Measurements from ENCODE around the gene TMEM259. TPM values are rescaled to one million over a fixed set of nuclear protein-coding genes. Genes with fewer than 3 reads are reported as not detected.

The TMEM259 gene
- total and polyA plus RNA-seq, 2 of the 13 experiments (the other 11 are each of a cell fraction or from before 2014, with no cell fraction given): 64.7 to 164 TPM

DNA sequence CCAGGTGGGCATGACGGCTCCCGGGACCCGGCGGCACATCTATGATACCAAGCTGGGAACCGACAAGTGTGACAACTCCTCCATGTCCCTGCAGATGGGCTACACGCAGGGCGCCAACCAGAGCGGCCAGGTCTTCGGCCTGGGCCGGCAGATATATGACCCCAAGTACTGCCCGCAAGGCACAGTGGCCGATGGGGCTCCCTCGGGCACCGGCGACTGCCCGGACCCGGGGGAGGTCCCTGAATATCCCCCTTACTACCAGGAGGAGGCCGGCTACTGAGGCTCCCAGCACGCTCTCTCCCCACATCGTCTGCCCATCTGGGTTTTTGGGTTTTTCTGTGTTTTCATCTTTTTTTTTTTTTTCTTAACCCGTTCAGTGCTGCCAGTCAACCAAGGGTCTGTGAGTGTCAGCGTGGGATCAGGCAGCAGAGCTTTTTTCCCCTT, 16.7 kb upstream of the TMEM259 start:
- no peak for ATAC-seq
- BruUV-seq (replicated peaks): no TSS peak
- no peak for FAIRE-seq
- intact Hi-C loops (cut with micrococcal nuclease; ENCODE audit: unreplicated experiment) (no loop called here), in situ Hi-C loops (cut with HindIII; ENCODE audit: extremely low pct_ligation_motif_present, low pct_unique_long_range_greater_than_20kb) (no loop called here)
- H3K4me2 ChIP-seq (ENCODE audit: low read depth, low read length): no peak overlapping the region
- ChIA-PET CTCF (ENCODE audit: low intra/inter-chr PET ratio, low total read pairs) (no interaction called here), POLR2A (interaction anchor here (1.1 kb wide), 1 partner anchor 12 kb away, joined by 3 read pairs; no protein-coding TSS in a partner anchor)
- H3K27ac ChIP-seq (ENCODE audit: extremely low read length, insufficient read depth, low read length): no peak overlapping the region
- 93% methylated on average over 19 of the region's 22 CpGs for WGBS (ENCODE audit: low lambda C conversion rate)
- H3K36me3 ChIP-seq (replicated peaks in 1 of 2; ENCODE audit: control insufficient read depth in 1 of 2, insufficient read depth in 2 of 2, low read length in 2 of 2): peaks cover 4 to 23% of the 10 kb centered on the region in 2 experiments; a peak in 4 of 5 replicates
- no peaks in the 10 kb centered on the region for H3K79me2 ChIP-seq (ENCODE audit: insufficient read depth, low read length)
- TF ChIP-seq ZNF773 (CRISPR knock-in tag; IDR thresholded peaks at IDR 0.05; ENCODE audit: borderline replicate concordance): no peak
- TF ChIP-seq RBFOX2 (IDR thresholded peaks at IDR 0.05; ENCODE audit: low read depth, low read length): 0 out of 2 replicates have a peak, but pooled peaks have one; percentile 26
- TF ChIP-seq HNRNPL (IDR thresholded peaks at IDR 0.05; ENCODE audit: low read depth, low read length): 0 out of 2 replicates have a peak, but pooled peaks have one; percentile 47
- no peaks in the 10 kb centered on the region for H3K9me3 ChIP-seq (ENCODE audit: low read length)
- no peak overlapping the region for H2AFZ ChIP-seq (ENCODE audit: low read length)
- DNase-seq (ENCODE audit: low spot score): no peak
- no peak overlapping the region for H3K4me3 ChIP-seq (replicated peaks in 1 of 3; ENCODE audit: insufficient read depth in 1 of 3, low read depth in 2 of 3, low read length in 3 of 3)
- H3K27me3 ChIP-seq (ENCODE audit: control insufficient read depth in 1 of 2, insufficient read depth in 2 of 2, low read length in 2 of 2): no peaks in the 10 kb centered on the region
- no peaks in the 10 kb centered on the region for H4K20me1 ChIP-seq (ENCODE audit: insufficient read depth, low read length)
- no peak overlapping the region for H3K9ac ChIP-seq (ENCODE audit: insufficient read depth, low read depth, low read length)
- peaks cover 25% of the 10 kb centered on the region for H3K4me1 ChIP-seq (ENCODE audit: insufficient read depth, low read length)

DNA sequence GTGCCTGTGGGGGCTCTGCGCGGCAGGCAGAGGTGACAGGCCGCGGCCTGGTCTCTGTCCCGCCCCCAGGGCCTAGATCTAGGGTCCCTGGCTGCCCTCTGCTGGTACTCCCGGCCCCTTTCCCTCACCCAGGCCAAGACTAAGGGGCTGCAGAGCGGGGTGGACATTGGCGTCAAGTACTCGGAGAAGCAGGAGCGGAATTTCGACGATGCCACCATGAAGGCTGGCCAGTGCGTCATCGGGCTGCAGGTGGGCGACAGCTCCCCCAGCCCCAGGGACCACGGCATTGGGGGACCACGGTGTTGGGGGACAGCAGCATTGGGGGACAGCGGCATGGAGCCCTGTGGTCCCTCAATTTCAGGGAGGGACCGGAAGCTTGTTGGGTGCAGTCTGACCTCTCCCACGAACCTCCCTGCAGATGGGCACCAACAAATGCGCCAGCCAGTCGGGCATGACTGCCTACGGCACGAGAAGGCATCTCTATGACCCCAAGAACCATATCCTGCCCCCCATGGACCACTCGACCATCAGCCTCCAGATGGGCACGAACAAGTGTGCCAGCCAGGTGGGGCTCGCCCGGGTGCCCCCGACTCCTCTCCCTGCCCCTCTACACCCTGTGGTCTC, 15.2 kb upstream of the TMEM259 start:
- ATAC-seq (no peak), FAIRE-seq (no peak)
- POLR2A ChIA-PET: no interaction called here
- TF ChIP-seq SP5 (CRISPR knock-in tag; IDR thresholded peaks at IDR 0.05; ENCODE audit: borderline replicate concordance, low read depth): 0 out of 2 replicates have a peak, but pooled peaks have one; percentile 58
- TF ChIP-seq, protein P1, sequence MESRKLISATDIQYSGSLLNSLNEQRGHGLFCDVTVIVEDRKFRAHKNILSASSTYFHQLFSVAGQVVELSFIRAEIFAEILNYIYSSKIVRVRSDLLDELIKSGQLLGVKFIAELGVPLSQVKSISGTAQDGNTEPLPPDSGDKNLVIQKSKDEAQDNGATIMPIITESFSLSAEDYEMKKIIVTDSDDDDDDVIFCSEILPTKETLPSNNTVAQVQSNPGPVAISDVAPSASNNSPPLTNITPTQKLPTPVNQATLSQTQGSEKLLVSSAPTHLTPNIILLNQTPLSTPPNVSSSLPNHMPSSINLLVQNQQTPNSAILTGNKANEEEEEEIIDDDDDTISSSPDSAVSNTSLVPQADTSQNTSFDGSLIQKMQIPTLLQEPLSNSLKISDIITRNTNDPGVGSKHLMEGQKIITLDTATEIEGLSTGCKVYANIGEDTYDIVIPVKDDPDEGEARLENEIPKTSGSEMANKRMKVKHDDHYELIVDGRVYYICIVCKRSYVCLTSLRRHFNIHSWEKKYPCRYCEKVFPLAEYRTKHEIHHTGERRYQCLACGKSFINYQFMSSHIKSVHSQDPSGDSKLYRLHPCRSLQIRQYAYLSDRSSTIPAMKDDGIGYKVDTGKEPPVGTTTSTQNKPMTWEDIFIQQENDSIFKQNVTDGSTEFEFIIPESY (CRISPR knock-in tag; IDR thresholded peaks at IDR 0.05): peak; percentile 87
- TF ChIP-seq ZNF501 (CRISPR knock-in tag; IDR thresholded peaks at IDR 0.05): no peak
- peak; percentile 22; the same call in 1 of the 2 replicates for TF ChIP-seq STAG1 (CRISPR knock-in tag; IDR thresholded peaks at IDR 0.05)
- TF ChIP-seq EHMT2 (IDR thresholded peaks at IDR 0.05; ENCODE audit: borderline replicate concordance, low read depth, low read length): no peak
- TF ChIP-seq, protein P2, sequence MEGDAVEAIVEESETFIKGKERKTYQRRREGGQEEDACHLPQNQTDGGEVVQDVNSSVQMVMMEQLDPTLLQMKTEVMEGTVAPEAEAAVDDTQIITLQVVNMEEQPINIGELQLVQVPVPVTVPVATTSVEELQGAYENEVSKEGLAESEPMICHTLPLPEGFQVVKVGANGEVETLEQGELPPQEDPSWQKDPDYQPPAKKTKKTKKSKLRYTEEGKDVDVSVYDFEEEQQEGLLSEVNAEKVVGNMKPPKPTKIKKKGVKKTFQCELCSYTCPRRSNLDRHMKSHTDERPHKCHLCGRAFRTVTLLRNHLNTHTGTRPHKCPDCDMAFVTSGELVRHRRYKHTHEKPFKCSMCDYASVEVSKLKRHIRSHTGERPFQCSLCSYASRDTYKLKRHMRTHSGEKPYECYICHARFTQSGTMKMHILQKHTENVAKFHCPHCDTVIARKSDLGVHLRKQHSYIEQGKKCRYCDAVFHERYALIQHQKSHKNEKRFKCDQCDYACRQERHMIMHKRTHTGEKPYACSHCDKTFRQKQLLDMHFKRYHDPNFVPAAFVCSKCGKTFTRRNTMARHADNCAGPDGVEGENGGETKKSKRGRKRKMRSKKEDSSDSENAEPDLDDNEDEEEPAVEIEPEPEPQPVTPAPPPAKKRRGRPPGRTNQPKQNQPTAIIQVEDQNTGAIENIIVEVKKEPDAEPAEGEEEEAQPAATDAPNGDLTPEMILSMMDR (CRISPR knock-in tag; IDR thresholded peaks at IDR 0.05): peak; percentile 48
- TF ChIP-seq GABPB1 (CRISPR knock-in tag; IDR thresholded peaks at IDR 0.05): no peak
- TF ChIP-seq HNRNPL (IDR thresholded peaks at IDR 0.05; ENCODE audit: low read depth, low read length): 0 out of 2 replicates have a peak, but pooled peaks have one; percentile 21
- 0 out of 2 replicates have a peak, but pooled peaks have one; percentile 32 for TF ChIP-seq RBFOX2 (IDR thresholded peaks at IDR 0.05; ENCODE audit: low read depth, low read length)
- peak in 1 of 2 experiments; percentile 29; a peak in 1 of 4 replicates for TF ChIP-seq POLR2A (IDR thresholded peaks at IDR 0.05; ENCODE audit: insufficient read depth in 1 of 2, low read depth in 2 of 2, low read length in 2 of 2)
- peak; percentile 35 for TF ChIP-seq AGO2 (optimal IDR thresholded peaks at IDR 0.05; ENCODE audit: low read depth, low read length)
- TF ChIP-seq ZNF547 (CRISPR knock-in tag; IDR thresholded peaks at IDR 0.05): no peak

More for the DNA sequence above, 15.2 kb upstream of the TMEM259 start:
- intact Hi-C loops (cut with micrococcal nuclease; ENCODE audit: unreplicated experiment): no loop called here
- Histone ChIP-seq H2AFZ (ENCODE audit: low read length) (no peak overlapping the region), H3K27me3 (ENCODE audit: control insufficient read depth in 1 of 2, insufficient read depth in 2 of 2, low read length in 2 of 2) (no peaks in the 10 kb centered on the region), H3K36me3 (replicated peaks in 1 of 2; ENCODE audit: control insufficient read depth in 1 of 2, insufficient read depth in 2 of 2, low read length in 2 of 2) (peaks cover 10 to 34% of the 10 kb centered on the region in 2 experiments), H3K27ac (ENCODE audit: extremely low read length, insufficient read depth, low read length) (no peak overlapping the region), H3K4me1 (ENCODE audit: insufficient read depth, low read length) (peaks cover 17% of the 10 kb centered on the region), H3K79me2 (ENCODE audit: insufficient read depth, low read length) (no peaks in the 10 kb centered on the region), H3K4me3 (replicated peaks in 1 of 3; ENCODE audit: insufficient read depth in 1 of 3, low read depth in 2 of 3, low read length in 3 of 3) (no peak overlapping the region), H3K4me2 (ENCODE audit: low read depth, low read length) (no peak overlapping the region), H3K9me3 (ENCODE audit: low read length) (no peaks in the 10 kb centered on the region), H3K9ac (ENCODE audit: insufficient read depth, low read depth, low read length) (no peak overlapping the region), H4K20me1 (ENCODE audit: insufficient read depth, low read length) (no peaks in the 10 kb centered on the region)
- no TSS peak for BruUV-seq (replicated peaks)
- DNase-seq (ENCODE audit: low spot score): no peak
- 93% methylated on average over 21 of the region's 29 CpGs for WGBS (ENCODE audit: low lambda C conversion rate)
- CTCF ChIA-PET (ENCODE audit: low intra/inter-chr PET ratio, low total read pairs): no interaction called here
- in situ Hi-C loops (cut with HindIII; ENCODE audit: extremely low pct_ligation_motif_present, low pct_unique_long_range_greater_than_20kb): no loop called here

Data from HepG2 (cell line).